WTC11 (cell line): ENCODE measurements around the gene GIMD1.

Experiments used
- TP53 ChIP-seq: sonication (generic); formaldehyde crosslinking; IDR thresholded peaks from 2 replicates; pipeline ENCODE4 v1.8.1; 2023; ENCODE audit warnings: mild to moderate bottlenecking, missing genetic modification reagents
- ZNF317 ChIP-seq: sonication (generic); formaldehyde crosslinking; IDR thresholded peaks from 2 replicates; pipeline ENCODE4 v1.8.1; 2023; ENCODE audit warnings: low read depth, mild to moderate bottlenecking, moderate library complexity, missing genetic modification reagents, borderline replicate concordance

DNA sequence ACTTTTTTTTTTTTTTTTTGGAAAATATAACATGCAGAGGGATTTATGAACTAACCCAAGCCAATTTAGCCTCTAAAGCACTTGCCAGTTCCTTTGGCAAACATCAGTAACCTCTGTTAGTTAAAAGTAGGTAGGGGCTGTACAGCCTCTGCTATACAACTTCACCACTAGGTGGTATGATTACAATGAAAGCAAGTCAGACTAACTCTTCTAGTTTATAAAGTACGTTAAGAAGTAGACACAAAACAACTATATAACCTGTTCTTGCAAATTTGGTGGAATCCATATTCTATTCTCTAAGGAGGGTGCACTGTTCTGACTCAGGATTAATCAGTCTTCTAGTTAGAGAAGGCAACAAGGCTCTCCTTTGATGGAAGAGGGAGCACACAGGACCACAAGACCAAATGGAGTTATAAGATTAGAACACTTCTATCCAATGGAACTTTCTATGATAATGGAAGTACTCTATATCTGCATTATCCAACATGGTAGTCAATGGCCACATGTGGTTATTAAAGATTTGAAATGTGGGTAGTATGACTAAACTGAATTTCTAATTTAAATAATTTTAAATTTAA, 39.4 kb downstream of the GIMD1 start:
- TF ChIP-seq TP53 (CRISPR knock-in tag) (no peak), ZNF317 (CRISPR knock-in tag) (no peak)
